AG09319 (cell line): ENCODE data around the gene SFTPA1.
"Not testable (repeated sequence)": the region's sequence is repeated elsewhere in the genome, so short reads cannot be mapped to it uniquely, and the experiment has no call there.

ENCODE experiments used
- DNase-seq: peaks from one replicate; pipeline ENCODE4 v3.0.0-alpha.2; 2010; ENCODE audit warnings: low read depth; ENCODE audit errors: extremely low read depth
- CTCF ChIP-seq: IDR thresholded peaks from 2 replicates; pipeline ENCODE4 v1.5.1; 2011; ENCODE audit warnings: low read depth, mild to moderate bottlenecking, inconsistent platforms, low read length, moderate library complexity

The SFTPA1 gene

DNA sequence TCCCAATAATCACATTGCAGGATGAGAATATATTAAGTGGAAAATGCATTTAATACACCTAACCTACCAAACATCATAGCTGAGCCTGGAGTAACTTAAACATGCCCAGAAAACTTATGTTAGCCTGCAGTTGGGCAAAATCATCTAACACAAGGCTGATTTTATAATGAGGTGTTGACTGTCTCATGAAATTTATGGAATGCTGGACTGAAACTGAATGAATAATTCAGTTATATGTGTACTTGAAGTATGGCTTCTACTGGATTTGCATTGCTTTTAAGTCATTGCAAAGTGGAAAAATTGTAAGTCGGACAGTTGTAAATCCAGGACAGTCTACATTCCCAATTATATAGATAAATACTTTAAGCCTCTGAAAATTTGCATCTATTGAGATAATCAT is 5.4 kb downstream of the SFTPA1 start:
- TF ChIP-seq CTCF: no peak
- no peak for DNase-seq

DNA sequence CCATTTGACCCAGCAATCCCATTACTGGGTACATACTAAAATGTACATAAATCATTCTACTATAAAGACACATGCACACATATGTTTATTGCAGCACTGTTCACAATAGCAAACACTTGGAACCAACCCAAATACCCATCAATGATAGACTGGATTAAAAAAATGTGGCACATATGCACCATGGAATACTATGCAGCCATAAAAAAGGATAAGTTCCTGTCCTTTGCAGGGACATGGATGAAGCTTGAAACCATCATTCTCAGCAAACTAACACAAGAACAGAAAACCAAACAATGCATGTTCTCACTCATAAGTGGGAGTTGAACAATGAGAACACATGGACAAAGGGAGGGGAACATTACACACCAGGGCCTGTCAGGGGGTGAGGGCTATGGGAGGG is 12.9 kb downstream of the SFTPA1 start:
- DNase-seq: not testable (repeated sequence)

- TF ChIP-seq CTCF: no peak
- DNase-seq: no peak
Measured at GRCh38 chr10:79627075-79627474, 16.3 kb downstream of the SFTPA1 start.

DNA sequence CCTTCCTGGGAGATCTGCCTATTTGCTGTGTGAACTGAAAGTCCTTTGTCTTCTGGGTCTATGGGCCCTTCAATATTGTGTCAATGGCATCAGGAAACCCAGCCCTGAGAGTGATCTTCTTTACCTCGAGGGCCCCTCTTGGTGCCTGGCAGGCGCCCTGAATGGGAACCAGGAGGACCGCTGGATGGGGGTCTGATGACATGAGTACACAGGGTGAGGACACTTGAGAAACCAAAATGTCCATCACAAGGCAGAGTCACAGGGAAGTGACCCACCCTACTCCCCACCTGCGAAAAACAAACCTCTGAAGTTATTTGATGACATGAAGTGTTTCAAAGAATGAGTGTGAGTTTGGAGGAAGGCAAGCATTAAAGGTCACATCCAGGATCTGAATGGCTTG is 17.3 kb downstream of the SFTPA1 start:
- no peak for TF ChIP-seq CTCF
- DNase-seq: no peak

DNA sequence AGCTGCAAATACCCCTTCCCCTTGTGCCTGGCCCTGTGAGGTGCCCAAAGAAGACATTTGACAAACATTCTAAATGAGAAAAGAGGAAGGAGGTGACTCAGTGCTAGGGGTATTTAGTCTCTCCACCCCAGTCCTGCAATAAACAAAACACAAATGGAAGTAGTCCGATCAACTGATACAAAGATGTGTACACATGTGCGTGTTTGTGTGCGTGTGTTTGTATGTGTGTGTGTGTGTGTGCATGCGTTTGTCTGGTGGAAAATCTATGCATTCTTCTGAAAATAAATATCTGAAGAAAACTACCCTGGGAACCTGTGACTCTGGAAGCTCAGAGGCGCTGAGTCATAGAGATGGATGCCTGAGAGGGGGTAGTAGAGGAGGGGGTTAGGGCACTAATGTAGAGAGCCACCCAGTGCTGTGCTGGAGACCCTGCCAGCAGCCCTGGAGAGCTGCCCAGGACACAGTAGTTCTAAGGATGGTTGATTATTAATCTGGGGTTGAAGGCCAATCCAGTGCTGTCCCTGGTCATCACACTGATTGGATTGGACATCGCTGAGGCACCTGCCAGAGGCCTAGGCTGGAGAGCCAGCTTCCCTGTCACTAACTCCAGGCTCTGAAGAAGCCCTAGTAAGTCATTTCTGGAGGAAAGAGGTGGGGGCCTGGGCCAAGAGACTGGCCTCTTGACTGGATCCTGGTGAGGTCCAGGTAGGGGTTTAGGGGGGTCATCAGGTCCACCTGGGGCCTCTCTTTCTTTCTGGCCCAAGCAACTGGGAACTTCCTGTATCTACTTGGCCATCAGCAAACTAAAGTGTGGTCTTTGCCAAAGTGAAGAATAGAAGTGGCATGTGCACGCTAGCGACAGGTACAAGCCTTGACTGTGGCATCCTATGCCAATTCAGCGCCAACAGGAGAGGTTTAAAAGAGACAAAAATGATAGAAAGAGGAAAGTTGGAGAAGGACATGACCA is 18.5 kb downstream of the SFTPA1 start:
- no peak for TF ChIP-seq CTCF
- no peak for DNase-seq

DNA sequence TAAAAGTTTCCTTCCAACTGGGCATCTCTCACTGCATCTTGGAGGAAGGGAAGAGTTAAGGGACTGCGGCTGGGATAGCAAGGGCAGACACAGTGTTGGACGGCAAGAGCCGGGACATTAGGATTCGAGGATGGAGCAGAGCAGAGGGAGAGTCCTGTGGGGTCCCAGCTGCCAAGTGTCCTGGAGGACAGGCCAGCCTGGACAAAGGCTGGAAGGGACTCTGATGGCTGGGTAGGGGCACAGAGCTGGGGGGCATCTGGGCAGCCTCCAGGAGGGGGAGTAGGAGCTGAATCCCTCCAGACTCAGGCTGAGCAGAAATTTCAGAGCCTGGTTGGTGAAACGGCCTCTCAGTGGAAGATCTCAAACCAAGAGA is 19.2 kb downstream of the SFTPA1 start:
- DNase-seq: no peak
- no peak for TF ChIP-seq CTCF

DNA sequence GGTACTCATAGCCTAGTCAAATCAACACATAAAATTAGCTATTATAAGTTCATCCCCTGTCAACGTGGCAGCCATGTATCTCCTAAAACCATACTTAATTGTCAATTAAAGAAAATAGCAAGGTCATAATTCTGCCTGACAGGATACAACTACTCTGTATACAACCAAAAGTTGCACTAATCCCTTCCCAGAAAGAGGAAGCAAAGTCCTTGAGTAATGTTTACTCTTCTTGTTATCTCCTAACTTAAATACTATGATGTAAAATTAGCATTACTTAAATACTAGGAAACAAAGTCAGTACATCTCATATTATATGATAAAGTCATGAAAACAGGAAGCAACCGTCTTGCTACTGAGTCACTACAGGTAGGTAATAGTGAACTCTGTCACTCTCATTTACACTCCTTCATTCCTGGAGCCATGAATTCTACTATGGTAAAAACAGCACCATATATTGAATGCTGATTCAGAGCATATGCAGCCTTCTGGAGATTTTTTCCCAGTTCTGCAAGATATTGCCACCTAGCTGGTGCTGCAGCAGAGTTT is 26.0 kb downstream of the SFTPA1 start:
- not testable (repeated sequence) for DNase-seq

DNA sequence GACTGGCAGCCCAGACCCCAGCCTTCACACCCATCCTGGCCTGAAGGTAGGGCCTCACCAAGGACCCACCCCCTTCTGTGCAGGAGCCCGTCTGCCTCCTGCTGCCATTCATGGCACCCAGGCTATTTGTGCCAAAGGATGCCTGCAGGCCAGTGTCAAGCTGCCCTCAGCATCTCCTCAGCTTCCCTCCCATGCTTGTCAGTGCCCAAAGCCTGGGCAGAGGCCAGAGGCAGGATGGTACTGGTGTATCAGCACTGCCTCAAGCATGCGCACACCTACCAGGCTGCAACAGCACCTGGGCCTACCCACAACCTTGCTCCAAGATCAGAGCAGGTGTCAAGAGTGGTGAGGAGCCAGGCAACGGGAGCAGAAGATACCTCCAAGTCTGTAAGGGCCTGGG is 27.6 kb downstream of the SFTPA1 start:
- DNase-seq: no peak
- no peak for TF ChIP-seq CTCF

DNA sequence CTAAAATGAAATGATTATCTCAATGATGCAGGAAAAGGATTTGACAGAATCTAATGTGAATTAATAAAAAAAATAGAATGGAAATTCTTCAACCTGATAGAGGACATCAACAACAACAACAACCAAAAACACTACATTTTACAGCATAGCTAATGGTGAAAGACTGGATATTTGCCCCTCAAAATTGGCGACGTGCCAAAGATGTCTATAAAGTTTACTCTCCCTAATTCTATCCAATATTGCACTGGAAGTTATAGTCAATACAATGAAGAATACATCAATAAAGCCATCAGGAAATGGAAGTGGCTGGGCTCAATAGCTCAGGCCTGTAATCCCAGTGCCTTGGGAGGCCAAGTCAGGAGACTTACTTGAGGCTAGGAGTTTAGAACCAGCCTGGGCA is 42.0 kb downstream of the SFTPA1 start:
- DNase-seq: not testable (repeated sequence)

DNA sequence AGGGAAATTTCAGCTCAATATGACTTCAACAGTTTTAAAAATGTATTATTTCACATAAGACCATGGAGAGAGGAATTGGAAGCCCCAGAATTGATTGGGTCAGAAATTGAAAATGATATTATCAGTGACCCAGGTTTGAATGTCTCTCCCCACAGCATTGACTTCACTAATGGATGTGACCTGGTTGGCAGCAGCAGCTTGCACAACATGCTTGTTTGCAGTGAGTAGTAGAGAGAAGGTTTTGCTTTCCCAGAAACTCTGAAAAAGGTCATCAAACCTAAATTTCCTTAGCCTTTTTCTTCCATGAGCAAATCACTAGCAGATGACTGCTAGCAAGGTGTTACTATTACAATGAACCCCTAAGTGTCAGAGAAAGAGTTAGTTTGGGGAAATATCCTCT is 52.5 kb downstream of the SFTPA1 start:
- not testable (repeated sequence) for DNase-seq

GRCh38 chr10:79664686-79665085 is 53.9 kb downstream of the SFTPA1 start:
- DNase-seq: not testable (repeated sequence)
